Ovary (tissue), 9 donors: ENCODE measurements around the gene TEDC1. TPM values are rescaled to one million over a fixed set of nuclear protein-coding genes. Genes with fewer than 3 reads are reported as not detected.

ENCODE experiments used
- DNase-seq, 5 donors: peaks; one replicate each; pipeline ENCODE4 v3.0.0-alpha.2; 2019 to 2020
- H3K27ac ChIP-seq, 2 donors: fragments of 200-600 bp; one replicate each; pipeline versions ENCODE4 v1.5.1 to v1.8.0; 2019 to 2022
- H3K27me3 ChIP-seq: fragments of 200-600 bp; one replicate; pipeline ENCODE4 v1.8.0; 2022
- H3K36me3 ChIP-seq: fragments of 200-600 bp; sonication (generic); one replicate; pipeline ENCODE4 v1.5.1; 2019
- H3K4me1 ChIP-seq: one replicate; pipeline ENCODE4 v1.8.1; 2013; ENCODE audit warnings: mild to moderate bottlenecking, moderate library complexity; ENCODE audit not compliant: insufficient read depth
- H3K4me3 ChIP-seq: fragments of 200-600 bp; sonication (generic); one replicate; pipeline ENCODE4 v1.5.1; 2017
- H3K9me3 ChIP-seq, 2 donors: fragments of 200-600 bp in 1 of 2; sonication (generic) in 1 of 2; one replicate each; pipeline versions ENCODE4 v1.5.1 to v1.8.1; 2013 to 2019; ENCODE audit warnings: mild to moderate bottlenecking in 1 of 2, moderate library complexity in 1 of 2
- EP300 ChIP-seq: sonication (generic); formaldehyde crosslinking; IDR thresholded peaks from one replicate; pipeline ENCODE4 v1.6.1; 2017; ENCODE audit warnings: antibody characterized with exemption
- POLR2A ChIP-seq: fragments of 450-650 bp; IDR thresholded peaks from one replicate; pipeline ENCODE4 v1.6.1; 2017; ENCODE audit warnings: antibody characterized with exemption, mild to moderate bottlenecking, moderate library complexity
- WGBS, 3 donors: extraction: QIAGEN DNeasy Blood & Tissue Kit in 1 of 3; methylation state at CpG; one replicate each; pipeline versions ENCODE4 v1.1.5 to v1.1.7; 2013 to 2017; 5-methylcytosine and 5-hydroxymethylcytosine counted together
- intact Hi-C, 4 donors: fragments of 100-400 bp; cut with DNase I; formaldehyde crosslinking; loops; one replicate each; pipeline versions ENCODE4 v1.11.0 to v1.15.1; 2022 to 2023
- polyA plus RNA-seq, 2 donors: library from polyadenylated mRNA; stranded (reverse); fragments of 200-250 nt in 1 of 2; fragments of 350-450 nt in 1 of 2; fragmentation: Illumina TruSeq in 1 of 2; extraction: RNeasy Lipid Tissue Mini Kit (QIAGEN cat#74804) in 1 of 2; gene quantifications; one replicate each; pipeline ENCODE4 v1.2.3, GENCODE V29; 2013 to 2014
- total RNA-seq, 7 donors: library from RNA; depleted of rRNA in 2 of 7; stranded (reverse); fragments of >200 nt in 2 of 7; fragmentation: NEBNext Ultra II Directional in 3 of 7; extraction: Animal tissue kit (Norgen Biotek cat#: 25700) in 3 of 7; gene quantifications; one replicate each; pipeline versions ENCODE4 v1.1.0 to v1.2.4, GENCODE V29; 2016 to 2023
- TF ChIP-seq, protein P1 (sequence below), 3 donors: fragments of 450-650 bp in 2 of 3; fragments of 200-600 bp in 1 of 3; IDR thresholded peaks; one replicate each; pipeline versions ENCODE4 v1.5.1 to v1.8.0; 2016 to 2022; ENCODE audit warnings: antibody characterized with exemption in 3 of 3, mild to moderate bottlenecking in 1 of 3
- donor health status: DM: no; HTN: no; CAD: no; lungs with moderate emphysema.
- donor health status: DM: no; HTN: no; CAD: no.
- donor health status: Bipolar disorder and iron deficiency.
- donor health status: DM: yes; HTN: yes; CAD: no.
- donor health status: DM: no; HTN: no; CAD: no.
- donor health status: DM: yes; HTN: yes; CAD: no.

The TEDC1 gene
- total and polyA plus RNA-seq, 9 donors, result 2.6 to 8.2 (median 3.8) TPM; not detected in 1

GRCh38 chr14:105503935-105504692 is 13.1 kb downstream of the TEDC1 start:
- Histone ChIP-seq H3K36me3 (no peaks in the 10 kb centered on the region), H3K27me3 (no peaks in the 10 kb centered on the region), H3K27ac (no peak overlapping the region), H3K4me3 (no peak overlapping the region), H3K9me3 (no peaks in the 10 kb centered on the region), H3K4me1 (no peaks in the 10 kb centered on the region)
- intact Hi-C loops, result no loop called here
- DNase-seq, result no peak
- TF ChIP-seq EP300 (no peak), POLR2A (no peak)
- TF ChIP-seq, protein P1, sequence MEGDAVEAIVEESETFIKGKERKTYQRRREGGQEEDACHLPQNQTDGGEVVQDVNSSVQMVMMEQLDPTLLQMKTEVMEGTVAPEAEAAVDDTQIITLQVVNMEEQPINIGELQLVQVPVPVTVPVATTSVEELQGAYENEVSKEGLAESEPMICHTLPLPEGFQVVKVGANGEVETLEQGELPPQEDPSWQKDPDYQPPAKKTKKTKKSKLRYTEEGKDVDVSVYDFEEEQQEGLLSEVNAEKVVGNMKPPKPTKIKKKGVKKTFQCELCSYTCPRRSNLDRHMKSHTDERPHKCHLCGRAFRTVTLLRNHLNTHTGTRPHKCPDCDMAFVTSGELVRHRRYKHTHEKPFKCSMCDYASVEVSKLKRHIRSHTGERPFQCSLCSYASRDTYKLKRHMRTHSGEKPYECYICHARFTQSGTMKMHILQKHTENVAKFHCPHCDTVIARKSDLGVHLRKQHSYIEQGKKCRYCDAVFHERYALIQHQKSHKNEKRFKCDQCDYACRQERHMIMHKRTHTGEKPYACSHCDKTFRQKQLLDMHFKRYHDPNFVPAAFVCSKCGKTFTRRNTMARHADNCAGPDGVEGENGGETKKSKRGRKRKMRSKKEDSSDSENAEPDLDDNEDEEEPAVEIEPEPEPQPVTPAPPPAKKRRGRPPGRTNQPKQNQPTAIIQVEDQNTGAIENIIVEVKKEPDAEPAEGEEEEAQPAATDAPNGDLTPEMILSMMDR (IDR thresholded peaks at IDR 0.05), result no peak
- 72 to 77% (median 73%) methylated on average over 27 to 29 of the region's 29 CpGs for WGBS, 3 donors

DNA sequence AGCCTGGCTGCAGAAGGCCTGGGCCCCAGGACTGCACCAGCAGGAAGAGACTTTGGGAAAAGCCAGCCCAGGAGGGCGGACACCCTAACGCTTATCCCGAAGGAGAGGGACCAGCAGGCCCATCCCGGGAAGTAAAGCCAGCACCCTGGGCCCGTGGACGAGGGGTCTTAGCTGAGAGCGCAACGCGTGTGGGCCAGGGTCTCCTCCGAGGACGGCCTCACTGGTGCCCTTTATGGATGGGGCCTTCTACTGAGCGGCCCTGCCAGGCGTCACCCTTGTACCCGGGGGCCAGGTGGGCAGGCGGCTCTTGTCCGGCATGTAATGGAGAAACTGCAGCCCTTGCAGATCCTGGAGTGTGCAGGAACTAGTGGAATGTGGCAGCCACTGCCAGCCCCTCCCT is 14.1 kb downstream of the TEDC1 start:
- no peak for DNase-seq
- WGBS, 3 donors, result 87 to 90% (median 88%) methylated on average over 16 of the region's 16 CpGs
- H3K27ac ChIP-seq, result no peak overlapping the region

GRCh38 chr14:105507247-105507646 is 16.2 kb downstream of the TEDC1 start:
- Histone ChIP-seq H3K4me3 (no peak overlapping the region), H3K27me3 (no peaks in the 10 kb centered on the region), H3K9me3 (no peaks in the 10 kb centered on the region), H3K4me1 (no peaks in the 10 kb centered on the region), H3K36me3 (no peaks in the 10 kb centered on the region), H3K27ac (no peak overlapping the region)
- 74 to 80% (median 76%) methylated on average over 17 of the region's 17 CpGs for WGBS, 3 donors
- TF ChIP-seq POLR2A (no peak), EP300 (no peak)
- TF ChIP-seq, protein P1 (IDR thresholded peaks at IDR 0.05), result no peak
- no peak for DNase-seq
- intact Hi-C loops, result no loop called here

More for the DNA sequence above, 14.1 kb downstream of the TEDC1 start:
- no peak overlapping the region for H3K4me3 ChIP-seq
- TF ChIP-seq EP300 (no peak), POLR2A (no peak)
- TF ChIP-seq, protein P1 (IDR thresholded peaks at IDR 0.05), result no peak
- H3K27me3 ChIP-seq, result no peaks in the 10 kb centered on the region
- no peaks in the 10 kb centered on the region for H3K36me3 ChIP-seq
- H3K9me3 ChIP-seq, result no peaks in the 10 kb centered on the region
- H3K4me1 ChIP-seq, result no peaks in the 10 kb centered on the region
- intact Hi-C loops, result no loop called here

- WGBS, 3 donors, result 78 to 86% (median 80%) methylated on average over 16 of the region's 16 CpGs
Measured at GRCh38 chr14:105508069-105508468, 17.0 kb downstream of the TEDC1 start.

More at GRCh38 chr14:105508069-105508468, 17.0 kb downstream of the TEDC1 start:
- no peak overlapping the region for H3K4me3 ChIP-seq
- no peak for DNase-seq
- H3K4me1 ChIP-seq, result no peaks in the 10 kb centered on the region
- no peak for TF ChIP-seq EP300
- no peak for TF ChIP-seq POLR2A
- TF ChIP-seq, protein P1 (IDR thresholded peaks at IDR 0.05), result no peak
- no peaks in the 10 kb centered on the region for H3K9me3 ChIP-seq
- H3K27me3 ChIP-seq, result no peaks in the 10 kb centered on the region
- no peak overlapping the region for H3K27ac ChIP-seq
- intact Hi-C loops, result no loop called here
- no peaks in the 10 kb centered on the region for H3K36me3 ChIP-seq
